ENCODE measurements around the gene DDAH2.

The DDAH2 gene

GRCh38 chr6:31760790-31761189, 31.7 kb upstream of the DDAH2 start:
- no peak for DNase-seq (ENCODE audit: low read depth)

- no peak for DNase-seq (ENCODE audit: low read depth)
Observed at GRCh38 chr6:31758281-31758680, 29.2 kb upstream of the DDAH2 start.

DNA sequence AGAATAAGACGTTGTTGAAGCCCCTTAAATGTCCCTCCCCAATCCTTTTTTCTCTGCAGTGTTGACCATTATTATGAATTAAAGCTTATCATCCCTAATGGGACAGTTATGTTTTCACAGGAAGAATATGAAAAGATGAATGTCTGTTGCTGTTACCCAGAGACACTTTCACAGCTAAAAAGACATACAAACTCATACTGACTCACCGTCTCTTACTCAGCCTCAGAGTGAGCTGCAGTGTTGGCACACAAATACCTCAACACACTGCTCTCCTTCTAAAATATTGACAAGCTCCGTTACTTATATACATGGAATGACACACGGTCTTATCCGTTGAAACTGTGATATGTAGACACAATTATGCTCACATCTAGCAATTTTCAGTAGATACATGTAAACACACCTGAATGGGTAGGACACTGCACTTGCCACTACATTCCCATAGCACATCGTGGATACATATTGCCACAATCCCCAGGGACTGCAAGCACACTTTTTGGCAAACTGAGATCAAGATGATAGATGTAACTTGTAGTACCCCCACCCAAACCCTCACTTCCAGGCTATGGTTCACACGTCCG, 23.7 kb upstream of the DDAH2 start:
- no peak for DNase-seq (ENCODE audit: low read depth)

DNA sequence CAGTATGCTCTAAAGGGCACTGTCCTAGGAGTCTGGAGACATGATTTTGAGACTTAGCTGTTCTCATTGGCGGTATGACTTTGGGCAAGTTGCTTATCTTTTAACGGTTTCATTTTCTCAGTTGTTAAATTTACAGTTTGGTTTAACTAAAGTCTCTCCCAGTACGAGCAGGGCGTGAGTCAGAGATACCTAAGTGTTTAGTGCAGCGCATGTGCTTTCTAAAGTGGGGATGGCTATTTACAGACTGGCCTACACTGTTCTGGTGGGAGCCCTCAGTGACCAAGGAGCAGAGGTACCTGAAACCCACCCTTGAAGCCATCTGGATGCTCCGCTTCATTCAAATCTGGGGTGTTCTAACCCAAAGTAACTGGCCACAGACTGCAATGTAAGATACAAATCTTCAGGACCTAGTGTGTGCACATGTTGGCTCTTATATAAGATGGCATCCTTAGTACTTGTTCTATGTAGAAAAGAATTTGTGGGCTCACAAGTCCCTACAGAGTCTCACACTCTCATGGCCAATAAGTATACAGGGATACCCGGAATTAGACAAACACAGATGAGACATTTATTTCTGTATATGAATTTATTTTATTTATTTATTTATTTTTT, 21.4 kb upstream of the DDAH2 start:
- no peak for DNase-seq (ENCODE audit: low read depth)

- DNase-seq (ENCODE audit: low read depth): no peak
Observed at GRCh38 chr6:31749301-31750036, 20.4 kb upstream of the DDAH2 start.

DNA sequence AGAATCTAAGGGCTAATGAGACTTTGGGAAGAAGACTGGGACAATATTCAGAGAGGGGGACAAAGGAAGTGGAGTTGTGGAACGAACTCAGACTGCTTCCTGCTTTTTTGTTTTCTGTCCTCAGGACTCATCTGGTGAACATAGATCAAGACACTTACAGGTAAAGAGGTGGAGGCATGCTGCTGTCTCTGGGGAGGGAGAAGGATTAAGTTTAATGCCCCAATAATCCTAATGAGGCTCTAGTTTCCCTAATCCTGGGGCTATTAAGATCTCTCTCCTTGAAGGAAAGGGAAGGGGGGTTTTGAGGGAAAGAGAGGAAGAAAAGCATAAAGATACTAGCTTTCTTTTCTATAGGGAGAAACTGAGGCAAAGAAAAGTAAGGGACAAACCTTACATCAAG, 15.3 kb upstream of the DDAH2 start:
- DNase-seq (ENCODE audit: low read depth): no peak

GRCh38 chr6:31742894-31743293, 13.8 kb upstream of the DDAH2 start:
- no peak for DNase-seq (ENCODE audit: low read depth)

DNA sequence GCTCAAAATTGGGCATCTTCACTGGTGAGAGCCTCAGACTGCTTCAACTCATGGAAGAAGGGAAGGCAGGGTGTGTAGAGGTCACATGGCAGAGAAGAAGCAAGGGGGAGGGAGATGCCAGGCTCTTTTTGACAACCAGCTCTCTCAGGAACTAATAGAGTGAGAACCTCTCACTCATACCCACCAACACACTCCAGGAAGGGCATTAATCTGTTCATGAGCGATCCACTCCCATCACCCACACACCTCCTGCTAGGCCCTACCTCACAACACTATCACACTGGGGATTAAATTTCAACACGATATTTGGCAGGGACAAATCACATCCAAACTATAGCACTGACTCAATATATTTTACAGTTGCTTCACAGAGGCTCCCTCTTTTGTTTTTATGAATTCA, 12.7 kb upstream of the DDAH2 start:
- no peak for DNase-seq (ENCODE audit: low read depth)

GRCh38 chr6:31740397-31741223, 11.5 kb upstream of the DDAH2 start:
- no peak for DNase-seq (ENCODE audit: low read depth)

DNA sequence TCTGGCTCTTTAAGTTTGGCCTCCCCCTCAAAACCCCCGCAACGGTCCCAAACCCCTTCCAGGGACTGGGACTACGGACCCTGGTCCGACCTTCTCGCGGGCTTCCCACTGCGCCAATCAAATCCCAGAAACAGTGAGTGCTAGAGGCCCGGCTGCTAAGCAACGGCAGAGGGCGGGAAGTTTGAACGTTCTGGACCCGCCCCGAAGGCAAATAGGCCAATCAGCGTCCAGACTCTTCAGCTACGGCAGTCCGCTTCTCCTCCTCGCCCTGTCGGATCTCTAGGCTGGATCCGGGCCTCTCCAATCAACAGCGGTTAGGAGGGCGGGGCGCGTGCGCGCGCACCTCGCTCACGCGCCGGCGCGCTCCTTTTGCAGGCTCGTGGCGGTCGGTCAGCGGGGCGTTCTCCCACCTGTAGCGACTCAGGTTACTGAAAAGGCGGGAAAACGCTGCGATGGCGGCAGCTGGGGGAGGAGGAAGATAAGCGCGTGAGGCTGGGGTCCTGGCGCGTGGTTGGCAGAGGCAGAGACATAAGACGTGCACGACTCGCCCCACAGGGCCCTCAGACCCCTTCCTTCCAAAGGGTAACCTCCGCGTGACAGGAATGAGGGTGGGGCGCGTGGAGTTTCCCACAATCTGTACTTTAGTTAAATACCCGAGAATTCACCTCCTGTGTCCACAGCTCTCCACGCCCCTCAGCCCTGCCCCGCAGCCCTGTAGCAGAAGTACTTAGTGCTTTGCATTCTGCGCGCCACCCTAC, 10.7 kb upstream of the DDAH2 start, which contains the start of gene MSH5:
MSH5 (plus strand) TSS at position 367 of the 758 bp plus-strand sequence. CDS start 462 bp downstream, outside the sequence.
- peak; percentile 99 for DNase-seq (ENCODE audit: low read depth)

DNA sequence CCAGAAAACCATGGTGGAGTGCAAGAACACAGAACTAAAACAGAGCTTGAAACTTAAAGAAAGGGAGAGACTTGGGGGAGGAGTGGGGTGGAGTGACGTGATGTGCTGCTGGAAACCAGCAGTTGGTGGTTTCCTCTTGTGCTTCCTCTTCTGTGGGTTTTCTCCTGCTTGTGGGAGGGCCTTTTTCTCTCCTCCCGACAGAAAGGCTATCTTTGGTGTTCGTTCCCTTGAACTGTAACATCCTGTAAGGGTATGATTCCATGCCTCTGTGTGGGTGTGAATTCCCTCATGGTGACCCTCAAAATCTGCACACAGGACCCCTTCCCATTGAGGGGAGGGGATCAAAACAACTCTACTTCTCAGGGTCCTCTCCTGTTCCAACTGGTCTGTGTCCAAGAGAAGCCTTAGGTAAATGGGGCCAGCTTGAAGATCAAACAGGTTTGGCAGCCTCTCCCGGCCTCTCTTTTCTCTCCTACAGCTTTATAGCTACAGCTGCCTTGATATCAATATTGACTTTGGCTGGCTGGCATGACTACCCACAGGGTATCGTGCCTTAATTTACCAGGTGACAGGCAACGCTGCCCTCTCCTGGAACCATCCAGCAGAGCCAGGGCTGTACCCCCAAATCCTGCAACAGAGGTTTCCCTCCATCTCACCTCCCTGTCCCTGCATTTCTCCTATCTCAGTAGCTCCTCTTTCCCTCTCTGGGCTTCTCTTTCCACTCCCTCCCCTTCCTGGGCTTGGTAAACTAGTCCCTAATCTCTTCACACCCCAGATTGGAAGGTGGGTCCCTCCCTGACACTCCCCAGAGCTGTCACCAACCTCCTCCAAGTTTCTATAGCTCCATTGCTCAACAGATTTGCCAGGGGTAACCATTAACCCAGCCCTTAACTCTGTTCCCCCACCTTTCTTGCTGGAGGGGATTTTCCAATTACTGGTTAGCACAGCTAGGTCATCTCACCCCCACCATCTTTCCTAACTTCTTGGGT, 9.2 kb upstream of the DDAH2 start:
- peak; percentile 56 for DNase-seq (ENCODE audit: low read depth)

GRCh38 chr6:31737315-31737990, 8.4 kb upstream of the DDAH2 start:
- no peak for DNase-seq (ENCODE audit: low read depth)

GRCh38 chr6:31736768-31737314, 7.7 kb upstream of the DDAH2 start:
- DNase-seq (ENCODE audit: low read depth): no peak

GRCh38 chr6:31736021-31736767, 7.1 kb upstream of the DDAH2 start, which contains the start of gene CLIC1:
TSS of gene CLIC1 (minus strand) at chr6:31736530. CDS start at chr6:31736300, 230 bp downstream.
- DNase-seq (ENCODE audit: low read depth): peak; percentile 68

DNA sequence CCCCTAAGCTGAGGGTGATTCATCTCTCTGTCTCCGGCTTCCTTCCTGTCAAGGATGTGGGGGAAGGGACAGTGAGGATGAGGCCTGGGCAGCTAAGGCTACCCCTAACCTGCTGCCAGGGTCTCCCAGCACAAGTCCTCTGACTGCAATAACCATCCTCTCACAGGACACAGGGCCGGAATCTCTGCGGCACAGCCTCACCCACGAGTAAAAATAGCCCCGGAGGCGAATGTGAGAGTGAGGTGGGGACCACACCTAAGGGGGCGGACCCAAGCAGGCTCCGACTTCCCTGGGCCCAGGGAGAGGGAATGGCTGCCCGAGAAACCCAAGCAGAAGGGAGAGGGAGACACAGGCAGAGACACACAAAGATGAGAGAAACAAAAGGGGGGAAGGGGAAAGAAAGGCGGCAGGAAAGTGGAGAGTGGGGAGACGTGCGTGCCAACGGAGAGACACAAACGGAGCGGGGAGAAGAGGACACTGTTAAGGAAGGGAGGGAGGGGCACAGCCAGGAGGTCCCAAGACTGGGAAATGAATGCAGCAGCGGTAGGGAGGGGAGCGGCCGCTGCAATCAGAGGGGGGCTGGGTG, 5.8 kb upstream of the DDAH2 start:
- DNase-seq (ENCODE audit: low read depth): peak; percentile 66

GRCh38 chr6:31734247-31734820, 5.2 kb upstream of the DDAH2 start:
- DNase-seq (ENCODE audit: low read depth): no peak

DNA sequence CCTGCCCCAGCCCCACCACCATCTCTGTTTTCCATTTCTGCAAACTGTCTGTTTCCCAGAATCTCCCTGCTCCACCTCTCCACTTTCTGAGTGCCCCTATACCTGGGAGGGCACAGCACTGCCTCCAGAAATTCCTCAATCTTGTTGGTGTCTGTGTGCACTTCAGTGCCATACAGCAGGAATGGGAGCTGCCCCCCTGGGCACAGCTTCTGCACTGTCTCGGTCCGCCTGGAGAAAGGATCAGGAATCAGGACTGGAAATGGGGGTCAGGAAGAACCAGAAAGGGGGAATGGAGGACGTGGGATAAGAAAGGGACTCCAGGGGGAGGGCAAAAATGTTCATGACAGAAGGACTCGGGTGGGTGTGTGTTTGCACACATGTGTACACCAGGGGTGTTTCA, 4.6 kb upstream of the DDAH2 start:
- no peak for DNase-seq (ENCODE audit: low read depth)

DNA sequence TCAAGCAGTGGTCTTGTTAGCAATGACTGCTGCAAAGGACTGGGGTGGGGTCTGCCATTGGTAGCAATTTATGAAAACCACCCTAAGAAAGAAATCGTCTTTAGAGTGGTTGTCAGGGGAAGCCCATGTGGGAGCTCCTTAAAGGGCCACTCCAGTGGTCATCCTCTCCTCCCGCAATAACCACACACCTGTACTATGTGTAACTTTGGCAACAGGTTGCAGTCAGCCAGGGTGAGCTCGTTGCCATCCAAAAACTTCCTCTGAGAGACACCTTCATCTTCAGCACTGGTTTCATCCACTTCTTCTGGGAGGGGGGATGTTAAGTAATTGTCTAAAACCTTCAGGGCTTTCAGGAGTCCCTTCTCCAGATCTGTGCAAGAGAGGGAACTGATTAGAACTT, 2.9 kb upstream of the DDAH2 start:
- DNase-seq (ENCODE audit: low read depth): no peak

Data from HS-27A (cell line).